H54 (cell line): ENCODE results near the gene FAM32A.

Source experiments
- DNase-seq: peaks from one replicate; pipeline ENCODE4 v3.0.0; 2011; ENCODE audit warnings: low spot score, mixed read lengths; ENCODE audit not compliant: insufficient read length
- FAIRE-seq: peaks from 3 replicates; lab custom pipeline; 2011; peaks lifted over from hg19 to GRCh38; lab: Jason Lieb, UNC
- POLR2A ChIP-seq: IDR thresholded peaks from 2 replicates; pipeline ENCODE4 v1.6.1; 2011; ENCODE audit warnings: low read depth, mild to moderate bottlenecking, low read length

Gene FAM32A

GRCh38 chr19:16184665-16185122 lies 516 bp upstream of the FAM32A start:
- DNase-seq (no peak), FAIRE-seq (no peak)
- TF ChIP-seq POLR2A = no peak

GRCh38 chr19:16185768-16186123 lies 536 bp downstream of the FAM32A start:
- FAIRE-seq = no peak
- no peak for TF ChIP-seq POLR2A
- no peak for DNase-seq

- FAIRE-seq = no peak
- no peak for TF ChIP-seq POLR2A
- DNase-seq = no peak
Measured at GRCh38 chr19:16188521-16188920, 3.3 kb downstream of the FAM32A start.

GRCh38 chr19:16190198-16190597 lies 5.0 kb downstream of the FAM32A start:
- FAIRE-seq (no peak), DNase-seq (no peak)
- no peak for TF ChIP-seq POLR2A

- DNase-seq (no peak), FAIRE-seq (no peak)
- no peak for TF ChIP-seq POLR2A
Measured at GRCh38 chr19:16190736-16191135, 5.5 kb downstream of the FAM32A start.

- DNase-seq (no peak), FAIRE-seq (no peak)
- no peak for TF ChIP-seq POLR2A
Measured at GRCh38 chr19:16191216-16191908, 6.2 kb downstream of the FAM32A start.

- FAIRE-seq (no peak), DNase-seq (no peak)
- no peak for TF ChIP-seq POLR2A
Measured at GRCh38 chr19:16193466-16193865, 8.3 kb downstream of the FAM32A start.

- FAIRE-seq = no peak
- DNase-seq = peak; percentile 27
- no peak for TF ChIP-seq POLR2A
Measured at GRCh38 chr19:16197188-16197621, 12.0 kb downstream of the FAM32A start.

- peak; percentile 72 for TF ChIP-seq POLR2A
- FAIRE-seq (no peak), DNase-seq (peak; percentile 91)
Measured at GRCh38 chr19:16197622-16198369, 12.6 kb downstream of the FAM32A start, which contains the start of gene AP1M1. TSS of gene AP1M1 (plus strand) at chr19:16197911. CDS start at chr19:16198027, 116 bp downstream.

GRCh38 chr19:16198370-16198651 lies 13.1 kb downstream of the FAM32A start:
- FAIRE-seq = no peak
- no peak for TF ChIP-seq POLR2A
- DNase-seq = no peak

- no peak for FAIRE-seq
- no peak for TF ChIP-seq POLR2A
- DNase-seq = no peak
Measured at GRCh38 chr19:16199275-16199932, 14.2 kb downstream of the FAM32A start.

- TF ChIP-seq POLR2A = no peak
- DNase-seq = no peak
- FAIRE-seq = no peak
Measured at GRCh38 chr19:16200038-16201010, 15.1 kb downstream of the FAM32A start.

GRCh38 chr19:16201011-16201391 lies 15.8 kb downstream of the FAM32A start:
- no peak for TF ChIP-seq POLR2A
- no peak for DNase-seq
- FAIRE-seq = no peak
